DND-41 (cell line): Measurements from ENCODE around the gene PPP4R1.

Experiments
- ATAC-seq: fragments of 200-7000 bp; cut with Tn5 transposase; 3 replicates; pipeline ENCODE4 v1.9.1; 2021; ENCODE audit warnings: low read depth; ENCODE audit not compliant: insufficient read depth
- DNase-seq: peaks from one replicate; pipeline ENCODE4 v3.0.0-alpha.2; 2020
- H2AFZ ChIP-seq: 2 replicates; pipeline ENCODE4 v1.6.0; 2012; ENCODE audit warnings: low read depth, low read length
- H3K27ac ChIP-seq: 2 replicates; pipeline ENCODE4 v1.5.1; 2012; ENCODE audit warnings: low read length, inconsistent platforms
- H3K27me3 ChIP-seq: fragments of 200-600 bp; sonication (generic); 2 replicates; pipeline ENCODE4 v1.6.0; 2012; ENCODE audit warnings: low read length, mild to moderate bottlenecking, inconsistent platforms; ENCODE audit not compliant: insufficient read depth, poor library complexity
- H3K36me3 ChIP-seq: 2 replicates; pipeline ENCODE4 v1.5.1; 2012; ENCODE audit warnings: low read length, inconsistent platforms; ENCODE audit not compliant: insufficient read depth
- H3K4me1 ChIP-seq: 2 replicates; pipeline ENCODE4 v1.5.1; 2012; ENCODE audit warnings: mild to moderate bottlenecking, low read length; ENCODE audit not compliant: insufficient read depth
- H3K4me2 ChIP-seq: 2 replicates; pipeline ENCODE4 v1.6.0; 2012; ENCODE audit warnings: mild to moderate bottlenecking, moderate library complexity, low read length, inconsistent platforms; ENCODE audit not compliant: insufficient read depth
- H3K4me3 ChIP-seq, 2 experiments: fragments of 200-600 bp in 1 of 2; shearing (Covaris generic) in 1 of 2; 2 replicates each; pipeline ENCODE4 v1.5.1; 2012 to 2016; ENCODE audit warnings: inconsistent platforms in 2 of 2, low read length in 2 of 2, mild to moderate bottlenecking in 2 of 2, low read depth in 1 of 2, moderate library complexity in 1 of 2
- H3K79me2 ChIP-seq: 2 replicates; pipeline ENCODE4 v1.6.0; 2012; ENCODE audit warnings: low read length, inconsistent platforms; ENCODE audit not compliant: insufficient read depth
- H3K9ac ChIP-seq: 2 replicates; pipeline ENCODE4 v1.6.0; 2012; ENCODE audit warnings: low read depth, mild to moderate bottlenecking, inconsistent platforms, low read length, moderate library complexity
- H3K9me3 ChIP-seq: 2 replicates; pipeline ENCODE4 v1.5.1; 2012; ENCODE audit warnings: low read length, moderate library complexity, mild to moderate bottlenecking, inconsistent platforms; ENCODE audit not compliant: insufficient read depth, severe bottlenecking
- H4K20me1 ChIP-seq: 2 replicates; pipeline ENCODE4 v1.6.0; 2012; ENCODE audit warnings: low read length; ENCODE audit not compliant: insufficient read depth
- CTCF ChIP-seq: IDR thresholded peaks from 2 replicates; pipeline ENCODE4 v1.5.1; 2012; ENCODE audit warnings: borderline replicate concordance, low read length, moderate library complexity, mild to moderate bottlenecking; ENCODE audit not compliant: poor library complexity, severe bottlenecking; ENCODE audit errors: extremely low read depth
- EZH2 ChIP-seq: IDR thresholded peaks from 3 replicates; pipeline ENCODE4 v1.6.1; 2012; ENCODE audit warnings: borderline replicate concordance, low read depth, mild to moderate bottlenecking, moderate library complexity, low read length, inconsistent platforms; ENCODE audit not compliant: severe bottlenecking

PPP4R1 gene

GRCh38 chr18:9596843-9597526 lies 17.4 kb downstream of the PPP4R1 start:
- Histone ChIP-seq H3K36me3 (peaks cover 41% of the 10 kb centered on the region), H3K79me2 (peaks cover 96% of the 10 kb centered on the region), H3K9me3 (peaks cover 27% of the 10 kb centered on the region), H3K4me3 (no peak overlapping the region), H3K4me1 (no peaks in the 10 kb centered on the region; the same call in 1 of the 2 replicates), H3K9ac (no peak overlapping the region), H3K27me3 (no peaks in the 10 kb centered on the region), H3K27ac (no peak overlapping the region), H4K20me1 (peaks cover 19% of the 10 kb centered on the region; the same call in 1 of the 2 replicates), H2AFZ (no peak overlapping the region), H3K4me2 (no peak overlapping the region)
- DNase-seq: no peak
- TF ChIP-seq EZH2 (no peak), CTCF (no peak)
- no peak for ATAC-seq

GRCh38 chr18:9596226-9596625 lies 18.1 kb downstream of the PPP4R1 start:
- Histone ChIP-seq H3K36me3 (peaks cover 46% of the 10 kb centered on the region), H3K79me2 (peaks cover 92% of the 10 kb centered on the region), H4K20me1 (peaks cover 19% of the 10 kb centered on the region; the same call in 1 of the 2 replicates), H3K4me1 (no peaks in the 10 kb centered on the region; the same call in 1 of the 2 replicates), H3K27me3 (no peaks in the 10 kb centered on the region), H3K27ac (no peak overlapping the region), H3K4me2 (no peak overlapping the region), H3K9ac (no peak overlapping the region), H3K4me3 (no peak overlapping the region), H2AFZ (no peak overlapping the region), H3K9me3 (peaks cover 23% of the 10 kb centered on the region)
- TF ChIP-seq CTCF: no peak
- TF ChIP-seq EZH2: no peak
- no peak for DNase-seq
- no peak for ATAC-seq

- ATAC-seq (no peak), DNase-seq (no peak)
- TF ChIP-seq EZH2 (no peak), CTCF (no peak)
- Histone ChIP-seq H4K20me1 (peaks cover 19% of the 10 kb centered on the region; the same call in 1 of the 2 replicates), H3K4me3 (no peak overlapping the region), H3K79me2 (peaks cover 84% of the 10 kb centered on the region), H3K27me3 (no peaks in the 10 kb centered on the region), H3K36me3 (peaks cover 49% of the 10 kb centered on the region), H3K4me2 (no peak overlapping the region), H3K9me3 (peaks cover 12% of the 10 kb centered on the region), H2AFZ (no peak overlapping the region), H3K27ac (no peak overlapping the region), H3K9ac (no peak overlapping the region), H3K4me1 (no peaks in the 10 kb centered on the region; the same call in 1 of the 2 replicates)
Measured at GRCh38 chr18:9594823-9595596, 19.3 kb downstream of the PPP4R1 start.
